Activated B cell treated with CpG ODN at 0.5 μM for 24 hours (primary cell): ENCODE results near the gene STX2. TPM values are rescaled to one million over a fixed set of nuclear protein-coding genes. Genes with fewer than 3 reads are reported as not detected.
A peak's percentile ranks its signal among the peaks of the same experiment; 100 is the strongest.

Experiments
- ATAC-seq: fragments of 200-7000 bp; cut with Tn5 transposase; one replicate; pipeline ENCODE4 v1.10.0; 2021; ENCODE audit warnings: low read depth, mild to moderate bottlenecking, moderate library complexity
- CTCF ChIA-PET: fragments of 350-600 bp; sonication (Branson Sonifier 250); formaldehyde crosslinking; loops from one replicate; lab custom pipeline; 2021; ENCODE audit warnings: antibody characterized with exemption; lab: Charles Lee
- POLR2A ChIA-PET: fragments of 350-600 bp; sonication (Branson Sonifier 250); formaldehyde crosslinking; loops from one replicate; lab custom pipeline; 2021; ENCODE audit warnings: antibody characterized with exemption; lab: Charles Lee
- DNase-seq: peaks from one replicate; pipeline ENCODE4 v3.0.0; 2022
- H3K27ac Mint-ChIP-seq: one replicate; pipeline ENCODE4 v1.8.0; 2020; ENCODE audit warnings: mixed read lengths
- H3K27me3 Mint-ChIP-seq: one replicate; pipeline ENCODE4 v1.8.0; 2021; ENCODE audit warnings: mixed read lengths
- H3K36me3 Mint-ChIP-seq: one replicate; pipeline ENCODE4 v1.8.0; 2021; ENCODE audit warnings: low read depth, mixed read lengths
- H3K4me1 Mint-ChIP-seq: one replicate; pipeline ENCODE4 v1.8.0; 2021; ENCODE audit warnings: mixed read lengths
- H3K4me3 Mint-ChIP-seq: one replicate; pipeline ENCODE4 v1.8.0; 2020; ENCODE audit warnings: mild to moderate bottlenecking, mixed read lengths
- H3K9me3 Mint-ChIP-seq: one replicate; pipeline ENCODE4 v1.8.0; 2020; ENCODE audit warnings: mixed read lengths
- intact Hi-C: fragments of 100-400 bp; cut with micrococcal nuclease; formaldehyde crosslinking; loops from one replicate; pipeline ENCODE4 v1.15.1; 2024
- total RNA-seq: library from RNA; stranded (reverse); gene quantifications from 2 replicates; pipeline ENCODE4 v1.2.3, GENCODE V29; 2022
- TF ChIP-seq, protein P1 (sequence below): fragments of 200-600 bp; IDR thresholded peaks from one replicate; pipeline ENCODE4 v1.8.0; 2022; ENCODE audit warnings: antibody characterized with exemption, mild to moderate bottlenecking

Gene STX2
- total RNA-seq, 1 donor from 2014 or later = 11.0 TPM

DNA sequence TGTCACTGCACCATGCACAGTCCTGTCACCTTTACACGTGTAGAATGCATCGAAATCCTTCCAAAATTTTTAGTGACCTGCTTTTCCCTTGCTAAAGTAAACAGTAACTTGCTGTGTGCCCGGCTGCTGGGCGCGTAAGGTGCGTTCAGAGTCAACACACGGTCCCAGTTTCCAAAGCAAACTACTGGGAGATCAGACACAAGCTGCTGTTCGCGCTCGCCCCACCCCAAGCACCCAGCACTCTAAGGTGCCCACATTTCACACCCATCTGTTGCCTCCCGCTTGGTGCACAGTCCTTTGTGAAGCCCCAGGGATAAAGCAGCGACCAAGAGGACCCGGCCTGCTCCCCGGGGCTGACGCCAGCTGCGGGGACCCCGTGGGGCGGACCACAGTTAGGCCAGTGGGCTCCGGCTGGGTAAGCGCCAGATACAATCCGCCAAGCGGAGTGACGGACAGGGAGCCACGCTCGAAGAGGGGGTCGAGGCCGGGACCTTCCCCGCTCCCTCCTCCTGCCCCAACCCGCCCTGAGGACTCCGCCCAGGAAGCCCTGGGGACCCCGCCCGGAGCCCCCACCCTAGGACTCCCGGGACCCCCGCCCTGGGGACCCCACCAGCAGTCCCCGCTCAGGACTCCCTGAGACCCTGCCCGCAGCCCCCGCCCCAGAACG lies 633 bp downstream of the STX2 start:
- H3K27me3 Mint-ChIP-seq = no peaks in the 10 kb centered on the region
- TF ChIP-seq, protein P1, sequence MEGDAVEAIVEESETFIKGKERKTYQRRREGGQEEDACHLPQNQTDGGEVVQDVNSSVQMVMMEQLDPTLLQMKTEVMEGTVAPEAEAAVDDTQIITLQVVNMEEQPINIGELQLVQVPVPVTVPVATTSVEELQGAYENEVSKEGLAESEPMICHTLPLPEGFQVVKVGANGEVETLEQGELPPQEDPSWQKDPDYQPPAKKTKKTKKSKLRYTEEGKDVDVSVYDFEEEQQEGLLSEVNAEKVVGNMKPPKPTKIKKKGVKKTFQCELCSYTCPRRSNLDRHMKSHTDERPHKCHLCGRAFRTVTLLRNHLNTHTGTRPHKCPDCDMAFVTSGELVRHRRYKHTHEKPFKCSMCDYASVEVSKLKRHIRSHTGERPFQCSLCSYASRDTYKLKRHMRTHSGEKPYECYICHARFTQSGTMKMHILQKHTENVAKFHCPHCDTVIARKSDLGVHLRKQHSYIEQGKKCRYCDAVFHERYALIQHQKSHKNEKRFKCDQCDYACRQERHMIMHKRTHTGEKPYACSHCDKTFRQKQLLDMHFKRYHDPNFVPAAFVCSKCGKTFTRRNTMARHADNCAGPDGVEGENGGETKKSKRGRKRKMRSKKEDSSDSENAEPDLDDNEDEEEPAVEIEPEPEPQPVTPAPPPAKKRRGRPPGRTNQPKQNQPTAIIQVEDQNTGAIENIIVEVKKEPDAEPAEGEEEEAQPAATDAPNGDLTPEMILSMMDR = no peak
- peak; percentile 7 for ATAC-seq
- intact Hi-C loops = no loop called here
- no peaks in the 10 kb centered on the region for H3K36me3 Mint-ChIP-seq
- H3K4me3 Mint-ChIP-seq = peak overlapping the region; percentile 68
- ChIA-PET POLR2A (interaction anchor here (0.6 kb wide), 1 partner anchor 14 kb away, joined by 3 read pairs; no protein-coding TSS in a partner anchor), CTCF (interaction anchor here (0.7 to 1.6 kb wide), 3 partner anchors 11 to 32 kb away, joined by 3 to 5 read pairs (median 3); no protein-coding TSS in a partner anchor)
- H3K9me3 Mint-ChIP-seq = no peaks in the 10 kb centered on the region
- no peak overlapping the region for H3K27ac Mint-ChIP-seq
- no peak for DNase-seq
- H3K4me1 Mint-ChIP-seq = peaks cover 18% of the 10 kb centered on the region

DNA sequence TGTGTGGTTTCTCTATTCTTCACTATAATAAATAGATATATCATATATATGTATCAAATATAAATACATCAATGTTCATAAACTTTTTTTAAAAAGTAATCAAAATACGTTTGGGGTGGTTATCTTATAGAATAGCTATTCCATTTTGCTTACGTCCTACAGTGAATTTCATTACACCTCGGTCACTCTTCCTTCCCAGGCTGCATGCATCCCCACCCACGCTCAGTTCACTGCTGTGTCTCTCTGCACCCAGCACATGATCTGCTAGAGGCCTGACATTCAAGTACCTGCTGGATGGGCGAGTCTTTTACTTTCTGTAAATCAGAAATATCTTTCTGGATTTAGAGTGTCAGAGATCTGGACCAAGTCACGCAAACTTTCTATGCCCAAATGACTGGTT lies 3.6 kb downstream of the STX2 start:
- ChIA-PET CTCF (interaction anchor here (0.8 to 2.1 kb wide), 2 partner anchors 9 to 296 kb away, joined by 3 to 5 read pairs; no protein-coding TSS in a partner anchor), POLR2A (no interaction called here)
- Mint-ChIP-seq H3K9me3 (no peaks in the 10 kb centered on the region), H3K27ac (no peak overlapping the region), H3K36me3 (no peaks in the 10 kb centered on the region), H3K27me3 (no peaks in the 10 kb centered on the region), H3K4me1 (peaks cover 18% of the 10 kb centered on the region), H3K4me3 (no peak overlapping the region)
- intact Hi-C loops = no loop called here
- no peak for DNase-seq
- no peak for ATAC-seq
- TF ChIP-seq, protein P1 = no peak

DNA sequence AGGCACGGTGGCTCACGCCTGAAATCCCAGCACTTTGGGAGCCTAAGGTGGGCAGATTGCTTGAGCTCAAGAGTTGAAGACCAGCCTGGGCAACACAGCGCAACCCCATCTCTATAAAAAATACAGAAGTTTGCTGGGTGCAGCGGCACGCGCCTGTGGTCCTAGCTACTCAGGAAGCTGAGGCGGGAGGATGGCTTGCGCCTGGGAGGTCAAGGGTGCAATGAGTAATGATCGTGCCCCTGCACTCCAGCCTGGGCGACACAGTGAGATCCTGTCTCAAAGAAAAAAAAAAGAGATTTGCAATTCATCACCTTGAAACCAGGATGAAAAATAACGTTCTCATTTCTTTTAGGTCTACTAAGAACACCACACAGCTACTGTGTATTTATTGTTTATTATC lies 4.0 kb downstream of the STX2 start:
- DNase-seq (no peak), ATAC-seq (no peak)
- Mint-ChIP-seq H3K27me3 (no peaks in the 10 kb centered on the region), H3K9me3 (no peaks in the 10 kb centered on the region), H3K4me3 (no peak overlapping the region), H3K36me3 (no peaks in the 10 kb centered on the region), H3K4me1 (peaks cover 21% of the 10 kb centered on the region), H3K27ac (no peak overlapping the region)
- ChIA-PET CTCF (interaction anchor here (0.8 to 2.1 kb wide), 2 partner anchors 9 to 297 kb away, joined by 3 to 5 read pairs; no protein-coding TSS in a partner anchor), POLR2A (no interaction called here)
- intact Hi-C loops = no loop called here
- TF ChIP-seq, protein P1 = no peak

GRCh38 chr12:130832561-130833209 lies 6.4 kb downstream of the STX2 start:
- H3K9me3 Mint-ChIP-seq = no peaks in the 10 kb centered on the region
- no peak for DNase-seq
- ATAC-seq = no peak
- no peak overlapping the region for H3K4me3 Mint-ChIP-seq
- intact Hi-C loops = no loop called here
- no peak overlapping the region for H3K27ac Mint-ChIP-seq
- peaks cover 9% of the 10 kb centered on the region for H3K4me1 Mint-ChIP-seq
- ChIA-PET CTCF (no interaction called here), POLR2A (no interaction called here)
- H3K36me3 Mint-ChIP-seq = no peaks in the 10 kb centered on the region
- TF ChIP-seq, protein P1 = no peak
- no peaks in the 10 kb centered on the region for H3K27me3 Mint-ChIP-seq

- intact Hi-C loops = no loop called here
- ChIA-PET CTCF (interaction anchor here (0.9 kb wide), 1 partner anchor 12 kb away, joined by 3 read pairs; no protein-coding TSS in a partner anchor), POLR2A (no interaction called here)
- DNase-seq (no peak), ATAC-seq (no peak)
- Mint-ChIP-seq H3K36me3 (peaks cover 3% of the 10 kb centered on the region), H3K9me3 (no peaks in the 10 kb centered on the region), H3K4me3 (no peak overlapping the region), H3K4me1 (peaks cover 11% of the 10 kb centered on the region), H3K27me3 (no peaks in the 10 kb centered on the region), H3K27ac (no peak overlapping the region)
- TF ChIP-seq, protein P1 = no peak
Measured at GRCh38 chr12:130831876-130832405, 7.1 kb downstream of the STX2 start.
